Measurements from ENCODE around the gene GJB3. TPM values are rescaled to one million over a fixed set of nuclear protein-coding genes. Genes with fewer than 3 reads are reported as not detected.

GJB3 gene
- total and polyA plus RNA-seq, 2 of the 13 experiments (the other 11 are each of a cell fraction or from before 2014, with no cell fraction given): not detected

DNA sequence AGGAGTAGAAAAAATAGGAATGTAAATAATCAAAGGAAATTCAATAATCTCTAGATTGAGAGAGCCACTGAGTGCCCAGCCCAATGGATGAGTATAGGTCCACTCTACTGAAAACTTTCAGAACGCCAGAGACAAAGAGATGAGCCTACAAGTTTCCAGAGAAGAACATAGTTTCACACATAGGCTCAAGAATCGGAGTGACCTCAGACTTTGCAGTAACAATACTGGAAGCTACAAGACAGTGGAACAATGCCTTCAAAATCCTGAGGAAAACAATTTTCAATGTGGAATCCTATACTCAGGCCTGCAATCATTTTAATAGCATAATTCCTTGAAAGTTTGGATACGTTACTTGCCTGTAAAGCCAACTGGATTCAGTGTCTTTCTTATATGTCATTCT, 22.8 kb downstream of the GJB3 start:
- Histone ChIP-seq H3K36me3 (replicated peaks in 1 of 2; ENCODE audit: control insufficient read depth in 1 of 2, insufficient read depth in 2 of 2, low read length in 2 of 2) (no peaks in the 10 kb centered on the region), H3K9ac (ENCODE audit: insufficient read depth, low read depth, low read length) (no peak overlapping the region), H2AFZ (ENCODE audit: low read length) (no peak overlapping the region), H3K4me1 (ENCODE audit: insufficient read depth, low read length) (no peaks in the 10 kb centered on the region), H3K4me3 (replicated peaks in 1 of 3; ENCODE audit: insufficient read depth in 1 of 3, low read depth in 2 of 3, low read length in 3 of 3) (no peak overlapping the region), H4K20me1 (ENCODE audit: insufficient read depth, low read length) (no peaks in the 10 kb centered on the region), H3K9me3 (ENCODE audit: low read length) (no peaks in the 10 kb centered on the region), H3K79me2 (ENCODE audit: insufficient read depth, low read length) (no peaks in the 10 kb centered on the region), H3K4me2 (ENCODE audit: low read depth, low read length) (no peak overlapping the region), H3K27ac (ENCODE audit: extremely low read length, insufficient read depth, low read length) (no peak overlapping the region), H3K27me3 (ENCODE audit: control insufficient read depth in 1 of 2, insufficient read depth in 2 of 2, low read length in 2 of 2) (0 out of 5 replicates have a peak, but pooled peaks cover 0 to 3% of the 10 kb centered on the region in 2 experiments)
- 33% methylated on average over 3 of the region's 3 CpGs for WGBS (ENCODE audit: low lambda C conversion rate)
- in situ Hi-C loops (cut with HindIII; ENCODE audit: extremely low pct_ligation_motif_present, low pct_unique_long_range_greater_than_20kb): no loop called here
- no peak for ATAC-seq
- DNase-seq (ENCODE audit: low spot score): no peak
- no peak for FAIRE-seq
- CTCF ChIA-PET (ENCODE audit: low intra/inter-chr PET ratio, low total read pairs): no interaction called here
- intact Hi-C loops (cut with micrococcal nuclease; ENCODE audit: unreplicated experiment): no loop called here
- POLR2A ChIA-PET: no interaction called here
- BruUV-seq (replicated peaks): no TSS peak
- no peak for TF ChIP-seq ZNF543 (CRISPR knock-in tag; IDR thresholded peaks at IDR 0.05)
- no peak for TF ChIP-seq TARDBP (CRISPR knock-in tag; IDR thresholded peaks at IDR 0.05)
- TF ChIP-seq, protein P1, sequence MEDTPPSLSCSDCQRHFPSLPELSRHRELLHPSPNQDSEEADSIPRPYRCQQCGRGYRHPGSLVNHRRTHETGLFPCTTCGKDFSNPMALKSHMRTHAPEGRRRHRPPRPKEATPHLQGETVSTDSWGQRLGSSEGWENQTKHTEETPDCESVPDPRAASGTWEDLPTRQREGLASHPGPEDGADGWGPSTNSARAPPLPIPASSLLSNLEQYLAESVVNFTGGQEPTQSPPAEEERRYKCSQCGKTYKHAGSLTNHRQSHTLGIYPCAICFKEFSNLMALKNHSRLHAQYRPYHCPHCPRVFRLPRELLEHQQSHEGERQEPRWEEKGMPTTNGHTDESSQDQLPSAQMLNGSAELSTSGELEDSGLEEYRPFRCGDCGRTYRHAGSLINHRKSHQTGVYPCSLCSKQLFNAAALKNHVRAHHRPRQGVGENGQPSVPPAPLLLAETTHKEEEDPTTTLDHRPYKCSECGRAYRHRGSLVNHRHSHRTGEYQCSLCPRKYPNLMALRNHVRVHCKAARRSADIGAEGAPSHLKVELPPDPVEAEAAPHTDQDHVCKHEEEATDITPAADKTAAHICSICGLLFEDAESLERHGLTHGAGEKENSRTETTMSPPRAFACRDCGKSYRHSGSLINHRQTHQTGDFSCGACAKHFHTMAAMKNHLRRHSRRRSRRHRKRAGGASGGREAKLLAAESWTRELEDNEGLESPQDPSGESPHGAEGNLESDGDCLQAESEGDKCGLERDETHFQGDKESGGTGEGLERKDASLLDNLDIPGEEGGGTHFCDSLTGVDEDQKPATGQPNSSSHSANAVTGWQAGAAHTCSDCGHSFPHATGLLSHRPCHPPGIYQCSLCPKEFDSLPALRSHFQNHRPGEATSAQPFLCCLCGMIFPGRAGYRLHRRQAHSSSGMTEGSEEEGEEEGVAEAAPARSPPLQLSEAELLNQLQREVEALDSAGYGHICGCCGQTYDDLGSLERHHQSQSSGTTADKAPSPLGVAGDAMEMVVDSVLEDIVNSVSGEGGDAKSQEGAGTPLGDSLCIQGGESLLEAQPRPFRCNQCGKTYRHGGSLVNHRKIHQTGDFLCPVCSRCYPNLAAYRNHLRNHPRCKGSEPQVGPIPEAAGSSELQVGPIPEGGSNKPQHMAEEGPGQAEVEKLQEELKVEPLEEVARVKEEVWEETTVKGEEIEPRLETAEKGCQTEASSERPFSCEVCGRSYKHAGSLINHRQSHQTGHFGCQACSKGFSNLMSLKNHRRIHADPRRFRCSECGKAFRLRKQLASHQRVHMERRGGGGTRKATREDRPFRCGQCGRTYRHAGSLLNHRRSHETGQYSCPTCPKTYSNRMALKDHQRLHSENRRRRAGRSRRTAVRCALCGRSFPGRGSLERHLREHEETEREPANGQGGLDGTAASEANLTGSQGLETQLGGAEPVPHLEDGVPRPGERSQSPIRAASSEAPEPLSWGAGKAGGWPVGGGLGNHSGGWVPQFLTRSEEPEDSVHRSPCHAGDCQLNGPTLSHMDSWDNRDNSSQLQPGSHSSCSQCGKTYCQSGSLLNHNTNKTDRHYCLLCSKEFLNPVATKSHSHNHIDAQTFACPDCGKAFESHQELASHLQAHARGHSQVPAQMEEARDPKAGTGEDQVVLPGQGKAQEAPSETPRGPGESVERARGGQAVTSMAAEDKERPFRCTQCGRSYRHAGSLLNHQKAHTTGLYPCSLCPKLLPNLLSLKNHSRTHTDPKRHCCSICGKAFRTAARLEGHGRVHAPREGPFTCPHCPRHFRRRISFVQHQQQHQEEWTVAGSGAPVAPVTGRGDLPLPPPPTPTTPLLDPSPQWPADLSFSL (CRISPR knock-in tag; IDR thresholded peaks at IDR 0.05): no peak
- no peak for TF ChIP-seq ZBTB1 (CRISPR knock-in tag; IDR thresholded peaks at IDR 0.05; ENCODE audit: borderline replicate concordance)
- no peak for TF ChIP-seq HOXD1 (CRISPR knock-in tag; IDR thresholded peaks at IDR 0.05)
- TF ChIP-seq ZFAT (CRISPR knock-in tag; conservative IDR thresholded peaks at IDR 0.05): no peak
- TF ChIP-seq MLLT10 (CRISPR knock-in tag; IDR thresholded peaks at IDR 0.05): no peak
- TF ChIP-seq MIXL1 (CRISPR knock-in tag; IDR thresholded peaks at IDR 0.05): no peak
- TF ChIP-seq ZNF350 (CRISPR knock-in tag; IDR thresholded peaks at IDR 0.05; ENCODE audit: borderline replicate concordance, low read depth): no peak
- TF ChIP-seq IKZF4 (CRISPR knock-in tag; IDR thresholded peaks at IDR 0.05; ENCODE audit: borderline replicate concordance, low read depth, not compliant biosample characterization): no peak
- no peak for TF ChIP-seq REL (CRISPR knock-in tag; conservative IDR thresholded peaks at IDR 0.05)
- no peak for TF ChIP-seq ZNF563 (CRISPR knock-in tag; IDR thresholded peaks at IDR 0.05)
- TF ChIP-seq HNF4G (IDR thresholded peaks at IDR 0.05; ENCODE audit: borderline replicate concordance, low read depth, low read length): no peak
- no peak for TF ChIP-seq HNF4G (CRISPR knock-in tag; IDR thresholded peaks at IDR 0.05; ENCODE audit: borderline replicate concordance, low read depth)
- TF ChIP-seq FOXJ3 (CRISPR knock-in tag; IDR thresholded peaks at IDR 0.05; ENCODE audit: borderline replicate concordance): no peak
- TF ChIP-seq KAT8 (CRISPR knock-in tag; IDR thresholded peaks at IDR 0.05): no peak
- TF ChIP-seq, protein P2, sequence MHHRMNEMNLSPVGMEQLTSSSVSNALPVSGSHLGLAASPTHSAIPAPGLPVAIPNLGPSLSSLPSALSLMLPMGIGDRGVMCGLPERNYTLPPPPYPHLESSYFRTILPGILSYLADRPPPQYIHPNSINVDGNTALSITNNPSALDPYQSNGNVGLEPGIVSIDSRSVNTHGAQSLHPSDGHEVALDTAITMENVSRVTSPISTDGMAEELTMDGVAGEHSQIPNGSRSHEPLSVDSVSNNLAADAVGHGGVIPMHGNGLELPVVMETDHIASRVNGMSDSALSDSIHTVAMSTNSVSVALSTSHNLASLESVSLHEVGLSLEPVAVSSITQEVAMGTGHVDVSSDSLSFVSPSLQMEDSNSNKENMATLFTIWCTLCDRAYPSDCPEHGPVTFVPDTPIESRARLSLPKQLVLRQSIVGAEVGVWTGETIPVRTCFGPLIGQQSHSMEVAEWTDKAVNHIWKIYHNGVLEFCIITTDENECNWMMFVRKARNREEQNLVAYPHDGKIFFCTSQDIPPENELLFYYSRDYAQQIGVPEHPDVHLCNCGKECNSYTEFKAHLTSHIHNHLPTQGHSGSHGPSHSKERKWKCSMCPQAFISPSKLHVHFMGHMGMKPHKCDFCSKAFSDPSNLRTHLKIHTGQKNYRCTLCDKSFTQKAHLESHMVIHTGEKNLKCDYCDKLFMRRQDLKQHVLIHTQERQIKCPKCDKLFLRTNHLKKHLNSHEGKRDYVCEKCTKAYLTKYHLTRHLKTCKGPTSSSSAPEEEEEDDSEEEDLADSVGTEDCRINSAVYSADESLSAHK (CRISPR knock-in tag; IDR thresholded peaks at IDR 0.05; ENCODE audit: borderline replicate concordance): no peak
- TF ChIP-seq CREB1 (IDR thresholded peaks at IDR 0.05): no peak
- no peak for TF ChIP-seq CREB1 (CRISPR knock-in tag; IDR thresholded peaks at IDR 0.05)
